Hippocampal formation (tissue), 2 donors: ENCODE results near the gene IER2.
A peak's percentile ranks its signal among the peaks of the same experiment; 100 is the strongest.
"Not testable (repeated sequence)": the region's sequence is repeated elsewhere in the genome, so short reads cannot be mapped to it uniquely, and the experiment has no call there.

Experiments used
- DNase-seq, 2 donors: peaks; one replicate each; lab custom pipeline; 2025; lab: John Stamatoyannopoulos, UW

Gene IER2

GRCh38 chr19:13163609-13164342 is 13.6 kb downstream of the IER2 start:
- no peak for DNase-seq

- DNase-seq: no peak
Measured at GRCh38 chr19:13164343-13165161, 14.3 kb downstream of the IER2 start.

GRCh38 chr19:13165162-13165997 is 15.2 kb downstream of the IER2 start:
- DNase-seq: no peak

DNA sequence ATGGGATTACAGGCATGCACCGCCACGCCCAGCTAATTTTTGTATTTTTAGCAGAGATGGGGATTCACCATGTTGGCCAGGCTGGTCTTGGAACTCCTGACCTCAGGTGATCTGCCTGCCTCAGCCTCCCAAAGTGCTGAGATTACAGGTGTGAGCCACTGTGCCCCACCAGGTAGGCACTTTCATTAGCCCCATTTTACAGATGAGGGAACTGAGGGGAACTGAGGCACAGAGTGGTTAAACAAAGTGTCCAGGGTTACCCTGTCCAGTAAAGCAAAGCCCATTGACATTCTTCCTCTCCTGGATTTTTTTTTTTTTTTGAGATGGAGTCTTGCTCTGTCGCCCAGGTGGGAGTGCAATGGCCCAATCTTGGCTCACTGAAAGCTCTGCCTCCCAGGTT is 15.9 kb downstream of the IER2 start:
- not testable (repeated sequence) for DNase-seq

DNA sequence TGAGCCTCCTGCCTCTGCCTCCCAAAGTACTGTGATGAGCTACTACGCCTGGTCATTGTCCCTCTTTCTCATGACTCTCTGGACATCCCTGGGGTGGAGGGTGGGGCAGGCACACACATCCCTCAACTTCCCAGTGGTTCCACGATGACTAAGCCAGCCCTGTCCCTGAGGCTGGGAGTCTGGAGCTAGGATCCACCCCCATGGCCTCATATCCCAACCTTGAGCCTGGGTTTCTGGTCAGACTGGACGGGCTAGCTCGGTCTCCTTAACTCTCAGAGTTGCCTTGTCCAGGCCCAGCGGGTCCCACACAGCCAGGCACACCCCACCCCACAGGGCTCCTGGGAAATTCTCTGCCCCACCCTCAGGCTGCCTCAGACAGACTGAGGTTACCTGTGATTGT is 19.6 kb downstream of the IER2 start:
- DNase-seq: no peak

DNA sequence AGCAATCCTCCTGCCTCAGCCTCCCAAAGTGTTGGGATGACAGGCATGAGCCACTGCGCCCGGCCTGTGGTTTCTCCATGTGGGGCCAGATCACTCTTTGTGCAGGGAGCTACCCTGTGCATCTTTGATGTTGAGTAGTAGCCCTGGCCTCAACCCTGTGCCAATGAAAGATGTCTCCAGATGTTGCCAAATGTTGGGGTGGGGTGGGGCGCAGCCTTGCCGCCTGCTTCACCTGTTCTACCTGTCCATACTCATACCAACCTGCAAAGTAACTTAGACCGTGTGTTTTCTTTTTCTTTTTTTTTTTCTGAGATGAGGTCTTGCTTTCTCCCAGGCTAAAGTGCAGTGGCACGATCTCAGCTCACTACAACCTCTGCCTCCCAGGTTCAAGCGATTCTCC is 20.9 kb downstream of the IER2 start:
- no peak for DNase-seq

DNA sequence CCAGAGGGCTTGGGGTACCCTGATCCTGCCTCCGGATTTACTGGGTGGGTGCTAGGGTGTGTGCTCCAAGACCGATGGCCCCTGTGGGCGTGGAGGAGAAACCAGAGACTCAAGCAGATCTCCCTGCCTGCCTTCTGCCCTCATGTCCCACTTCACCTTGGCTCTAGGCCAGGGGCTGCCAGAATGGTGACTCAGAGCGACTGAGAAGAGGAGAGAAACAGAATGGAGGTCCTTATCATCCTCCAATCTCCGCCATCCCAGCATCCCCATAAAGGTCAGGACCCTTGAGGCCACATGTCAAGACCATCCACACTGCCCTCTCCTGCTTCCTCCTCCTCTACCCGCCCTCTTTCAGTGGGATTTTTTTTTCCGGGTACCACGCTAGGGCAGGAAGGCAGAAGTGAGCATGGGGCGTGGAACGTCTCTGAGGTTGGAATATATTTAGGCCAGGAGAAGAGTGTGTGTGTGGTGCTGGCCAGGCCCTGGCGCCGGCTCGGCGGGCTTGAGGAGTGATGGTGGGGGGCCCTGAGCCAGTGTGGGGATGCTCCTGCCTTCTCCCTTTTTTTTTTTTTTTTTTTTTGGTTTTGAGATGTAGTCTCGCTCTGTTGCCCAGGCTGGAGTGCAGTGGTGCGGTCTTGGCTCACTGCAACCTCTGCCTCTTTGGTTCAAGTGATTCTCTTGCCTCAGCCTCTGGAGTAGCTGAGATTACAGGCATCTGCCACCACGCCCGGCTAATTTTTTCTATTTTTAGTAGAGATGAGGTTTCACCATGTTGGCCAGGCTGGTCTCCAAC is 22.3 kb downstream of the IER2 start:
- peak in 1 of 2 donors; percentile 6 for DNase-seq

DNA sequence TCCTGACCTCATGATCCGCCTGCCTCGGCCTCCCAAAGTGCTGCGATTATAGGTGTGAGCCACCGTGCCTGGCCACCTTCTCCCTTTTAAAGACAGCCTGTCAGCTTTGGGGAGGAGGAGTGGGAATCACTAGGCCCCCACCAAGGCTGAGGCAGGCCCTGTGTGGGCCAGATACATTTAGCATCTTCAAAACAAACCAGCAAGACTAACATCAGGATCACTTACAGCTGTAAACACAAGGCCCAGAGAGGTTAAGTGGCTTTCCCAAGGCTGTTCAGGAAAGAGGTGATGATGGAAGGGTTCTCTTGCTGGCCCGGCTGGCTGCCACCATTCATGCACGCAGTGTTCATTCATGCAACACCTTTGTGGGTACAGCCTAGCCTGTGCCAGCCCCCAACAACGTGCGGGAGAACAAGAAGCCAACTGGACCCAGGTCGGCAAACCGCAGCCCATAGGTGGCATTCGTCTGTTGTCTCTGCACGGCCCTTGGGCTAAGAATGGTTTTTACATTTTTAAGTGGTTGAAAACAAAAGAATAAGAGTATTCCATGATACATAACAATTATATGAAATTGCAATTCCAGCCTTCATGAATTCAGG is 23.0 kb downstream of the IER2 start:
- no peak for DNase-seq

GRCh38 chr19:13176345-13176744 is 26.1 kb downstream of the IER2 start:
- no peak for DNase-seq

DNA sequence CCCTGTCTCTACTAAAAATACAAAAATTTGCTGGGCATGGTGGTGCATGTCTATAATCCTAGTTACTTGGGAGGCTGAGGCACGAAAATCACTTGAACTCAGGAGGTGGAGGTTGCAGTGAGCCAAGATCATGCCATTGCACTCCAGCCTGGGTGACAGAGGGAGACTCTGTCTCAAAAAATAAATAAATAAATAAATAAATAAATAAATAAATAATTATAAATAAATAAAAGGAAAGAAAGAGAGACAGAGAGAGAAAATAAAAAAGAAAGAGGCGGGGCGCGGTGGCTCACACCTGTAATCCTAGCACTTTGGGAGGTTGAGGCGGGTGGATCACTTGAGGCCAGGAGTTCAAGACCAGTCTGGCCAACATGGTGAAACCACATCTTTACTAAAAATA is 27.4 kb downstream of the IER2 start:
- not testable (repeated sequence) for DNase-seq

GRCh38 chr19:13178291-13178690 is 28.1 kb downstream of the IER2 start:
- DNase-seq: not testable (repeated sequence)

- peak in 1 of 2 donors; percentile 44 for DNase-seq
Measured at GRCh38 chr19:13181747-13182388, 31.7 kb downstream of the IER2 start.

GRCh38 chr19:13184926-13185325 is 34.7 kb downstream of the IER2 start:
- not testable (repeated sequence) for DNase-seq

GRCh38 chr19:13185763-13186657 is 35.8 kb downstream of the IER2 start:
- not testable (repeated sequence) for DNase-seq

DNA sequence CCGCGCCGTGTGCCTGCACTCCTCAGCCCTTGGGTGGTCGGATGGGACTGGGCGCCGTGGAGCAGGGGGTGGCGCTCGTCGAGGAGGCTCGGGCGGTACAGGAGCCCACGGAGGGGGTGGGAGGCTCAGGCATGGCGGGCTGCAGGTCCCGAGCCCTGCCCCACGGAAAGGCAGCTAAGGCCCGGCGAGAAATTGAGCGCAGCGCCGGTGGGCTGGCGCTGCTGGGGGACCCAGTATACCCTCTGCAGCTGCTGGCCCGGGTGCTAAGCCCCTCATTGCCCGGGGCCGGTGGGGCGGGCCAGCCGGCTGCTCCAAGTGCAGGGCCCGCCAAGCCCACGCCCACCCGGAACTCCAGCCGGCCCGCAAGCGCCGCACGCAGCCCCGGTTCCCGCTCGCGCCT is 36.5 kb downstream of the IER2 start:
- DNase-seq: not testable (repeated sequence)

DNA sequence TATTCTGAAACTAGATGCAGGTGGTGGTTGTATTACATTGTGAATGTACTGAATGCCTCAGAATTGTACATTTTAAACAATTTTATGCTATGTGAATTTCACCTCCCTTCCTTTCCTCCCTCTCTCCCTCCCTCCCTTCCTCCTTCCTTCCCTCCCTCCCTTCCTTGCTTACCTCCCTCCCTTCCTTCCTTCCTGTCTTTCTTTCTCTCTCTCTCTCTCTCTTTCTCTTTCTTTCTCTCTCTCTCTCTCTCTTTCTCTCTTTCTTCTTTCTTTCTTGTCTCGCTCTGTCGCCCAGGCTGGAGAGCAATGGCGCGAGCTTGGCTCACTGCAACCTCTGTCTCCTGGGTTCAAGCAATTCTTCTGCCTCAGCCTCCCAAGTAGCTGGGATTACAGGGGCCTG is 37.2 kb downstream of the IER2 start:
- no peak for DNase-seq

- no peak for DNase-seq
Measured at GRCh38 chr19:13189600-13189999, 39.4 kb downstream of the IER2 start.

DNA sequence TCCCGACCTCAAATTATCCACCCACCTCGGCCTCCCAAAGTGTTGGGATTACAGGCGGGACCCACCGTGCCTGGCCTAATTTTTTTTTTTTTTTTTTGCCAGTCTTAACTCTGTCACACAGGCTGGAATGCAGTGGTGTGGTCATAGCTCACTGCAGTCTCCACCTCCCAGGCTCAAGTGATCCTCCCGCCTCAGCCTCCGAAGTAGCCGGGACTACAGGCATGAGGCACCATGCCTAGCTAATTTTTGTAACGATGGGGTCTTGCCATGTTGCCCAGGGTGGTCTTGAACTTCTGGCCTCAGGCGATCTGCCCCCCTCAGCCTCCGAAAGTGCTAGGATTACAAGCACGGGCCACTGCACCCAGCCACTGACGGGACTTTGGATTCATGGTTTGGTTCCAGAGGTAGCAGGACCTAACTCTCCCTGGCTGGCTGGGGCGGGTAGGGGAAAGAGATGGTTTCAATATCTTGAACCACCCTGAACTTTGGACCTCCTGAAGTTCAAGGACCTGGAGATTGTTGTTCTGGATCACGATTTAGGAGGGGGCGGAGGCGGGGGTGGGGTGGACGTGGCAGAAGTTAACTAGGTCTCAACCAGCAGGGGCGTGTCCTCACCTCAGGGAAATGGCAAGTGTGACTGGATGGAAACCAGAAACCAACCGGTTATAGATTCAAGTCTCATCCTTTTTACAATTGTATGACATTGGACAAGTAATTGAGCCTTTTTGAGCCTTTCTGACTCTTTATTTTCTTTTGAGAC is 40.8 kb downstream of the IER2 start:
- no peak for DNase-seq

DNA sequence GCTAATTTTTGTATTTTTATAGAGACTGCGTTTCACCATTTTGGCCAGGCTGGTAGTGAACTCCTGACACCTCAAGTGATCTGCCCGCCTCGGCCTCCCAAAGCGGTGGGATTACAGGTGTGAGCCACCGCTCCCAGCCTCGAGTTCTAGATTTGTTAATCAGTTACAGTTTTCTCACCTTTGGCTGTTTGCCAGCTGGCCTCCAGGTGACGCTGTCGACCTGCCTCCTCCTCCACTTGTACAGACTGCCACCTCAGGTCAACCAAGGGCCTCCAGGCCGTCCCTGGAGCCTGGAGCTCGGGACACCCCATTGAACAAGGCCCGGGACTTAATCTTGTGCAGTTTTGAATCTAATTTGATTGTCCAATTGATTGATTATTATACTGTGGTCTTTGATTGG is 45.5 kb downstream of the IER2 start:
- DNase-seq: no peak
